H1 (cell line): Measurements from ENCODE around the gene POPDC2. TPM values are rescaled to one million over a fixed set of nuclear protein-coding genes. Genes with fewer than 3 reads are reported as not detected.

Experiments
- CTCF ChIA-PET: fragments of 300-600 bp; sonication (Branson Sonifier 250); formaldehyde crosslinking; loops from one replicate; lab custom pipeline; 2021; ENCODE audit not compliant: partially characterized antibody; lab: Charles Lee
- POLR2A ChIA-PET: fragments of 300-600 bp; sonication (Branson Sonifier 250); formaldehyde crosslinking; loops from one replicate; lab custom pipeline; 2021; ENCODE audit warnings: inconsistent platforms; ENCODE audit not compliant: partially characterized antibody; lab: Charles Lee
- DNase-seq, 2 experiments: peaks; one replicate each; pipeline versions ENCODE4 v3.0.0 to v3.0.0-alpha.2; 2010 to 2022; ENCODE audit warnings: low spot score in 2 of 2, low read depth in 1 of 2, mixed read lengths in 1 of 2
- FAIRE-seq: peaks from 2 replicates; lab custom pipeline; 2011; peaks lifted over from hg19 to GRCh38; lab: Jason Lieb, UNC
- H2AFZ ChIP-seq: 2 replicates; pipeline ENCODE4 v1.8.1; 2012; ENCODE audit warnings: low read length, inconsistent platforms
- H2AK5ac ChIP-seq: 2 replicates; pipeline ENCODE4 v1.6.1; 2013; ENCODE audit warnings: low read depth, low read length
- H2BK120ac ChIP-seq: replicated peaks from 2 replicates; pipeline ENCODE3; 2013; ENCODE audit warnings: low read depth, low read length, inconsistent platforms
- H2BK12ac ChIP-seq: 2 replicates; pipeline ENCODE4 v1.6.1; 2013; ENCODE audit warnings: low read depth, low read length
- H2BK15ac ChIP-seq: 2 replicates; pipeline ENCODE4 v1.6.1; 2013; ENCODE audit warnings: low read length
- H2BK20ac ChIP-seq: 2 replicates; pipeline ENCODE4 v1.6.1; 2013; ENCODE audit warnings: low read length
- H2BK5ac ChIP-seq: 2 replicates; pipeline ENCODE4 v1.6.1; 2013; ENCODE audit warnings: low read depth, low read length
- H3K14ac ChIP-seq: 2 replicates; pipeline ENCODE4 v1.6.1; 2013; ENCODE audit warnings: inconsistent platforms; ENCODE audit not compliant: insufficient read length
- H3K18ac ChIP-seq: 2 replicates; pipeline ENCODE4 v1.6.1; 2013; ENCODE audit warnings: low read length; ENCODE audit errors: extremely low read depth
- H3K23ac ChIP-seq: 2 replicates; pipeline ENCODE4 v1.6.1; 2013; ENCODE audit warnings: inconsistent platforms; ENCODE audit not compliant: insufficient read length
- H3K23me2 ChIP-seq: 2 replicates; pipeline ENCODE4 v1.6.1; 2013; ENCODE audit warnings: low read depth, low read length
- H3K27ac ChIP-seq: 2 replicates; pipeline ENCODE4 v1.6.1; 2011; ENCODE audit warnings: low read depth, low read length, inconsistent platforms
- H3K27me3 ChIP-seq, 4 experiments: replicated peaks in 1 of 4; 1 replicate in 1 of 4; 2 replicates in 3 of 4; pipeline versions ENCODE4 v1.6.1 to v1.8.1; 2011 to 2013; ENCODE audit warnings: low read length in 3 of 4, mild to moderate bottlenecking in 3 of 4, inconsistent platforms in 2 of 4, mixed read lengths in 2 of 4, moderate library complexity in 1 of 4; ENCODE audit not compliant: control insufficient read depth in 3 of 4, insufficient read depth in 3 of 4; ENCODE audit errors: extremely low read depth in 1 of 4
- H3K36me3 ChIP-seq, 4 experiments: 2 replicates each; pipeline versions ENCODE4 v1.6.1 to v1.8.1; 2011 to 2013; ENCODE audit warnings: mild to moderate bottlenecking in 4 of 4, low read length in 3 of 4, moderate library complexity in 2 of 4, control low read depth in 1 of 4, inconsistent platforms in 1 of 4; ENCODE audit not compliant: insufficient read depth in 4 of 4, control insufficient read depth in 2 of 4
- H3K4ac ChIP-seq: replicated peaks from 2 replicates; pipeline ENCODE3; 2013; ENCODE audit warnings: low read length, low read depth, mixed read lengths, inconsistent platforms; ENCODE audit not compliant: insufficient read length
- H3K4me1 ChIP-seq, 4 experiments: replicated peaks in 1 of 4; 1 replicate in 1 of 4; 2 replicates in 3 of 4; pipeline versions ENCODE4 v1.6.1 to v1.8.1; 2011 to 2013; ENCODE audit warnings: low read length in 3 of 4, inconsistent platforms in 2 of 4, mixed read lengths in 1 of 4; ENCODE audit not compliant: insufficient read depth in 4 of 4, control insufficient read depth in 3 of 4
- H3K4me2 ChIP-seq, 2 experiments: 2 replicates each; pipeline versions ENCODE4 v1.6.1 to v1.8.1; 2011 to 2013; ENCODE audit warnings: low read depth in 2 of 2, low read length in 2 of 2, control low read depth in 1 of 2, inconsistent platforms in 1 of 2, mild to moderate bottlenecking in 1 of 2; ENCODE audit not compliant: insufficient read depth in 1 of 2
- H3K4me3 ChIP-seq, 4 experiments: fragments of 200-600, 300-600 bp in 1 of 4; sonication (generic), shearing (Covaris generic), sonication (Bioruptor Twin) in 1 of 4; 2 replicates each; pipeline versions ENCODE4 v1.5.1 to v1.8.1; 2011 to 2016; ENCODE audit warnings: low read length in 4 of 4, low read depth in 3 of 4, control low read depth in 2 of 4, inconsistent platforms in 2 of 4, mild to moderate bottlenecking in 2 of 4, mixed read lengths in 1 of 4, moderate library complexity in 1 of 4; ENCODE audit not compliant: insufficient read depth in 2 of 4; ENCODE audit errors: extremely low read depth in 1 of 4
- H3K56ac ChIP-seq: replicated peaks from 2 replicates; pipeline ENCODE3; 2013; ENCODE audit warnings: low read depth, mild to moderate bottlenecking, mixed read lengths, low read length, inconsistent platforms; ENCODE audit not compliant: insufficient read length
- H3K79me1 ChIP-seq: 2 replicates; pipeline ENCODE4 v1.6.1; 2013; ENCODE audit warnings: low read depth, low read length, control low read depth
- H3K79me2 ChIP-seq, 2 experiments: 2 replicates each; pipeline versions ENCODE4 v1.6.1 to v1.8.1; 2012 to 2013; ENCODE audit warnings: low read length in 2 of 2, mild to moderate bottlenecking in 2 of 2, inconsistent platforms in 1 of 2; ENCODE audit not compliant: insufficient read depth in 2 of 2, control insufficient read depth in 1 of 2
- H3K9ac ChIP-seq, 4 experiments: replicated peaks in 1 of 4; 1 replicate in 1 of 4; 2 replicates in 3 of 4; pipeline versions ENCODE4 v1.6.1 to v1.8.1; 2011 to 2013; ENCODE audit warnings: low read depth in 3 of 4, low read length in 3 of 4, control low read depth in 2 of 4, mild to moderate bottlenecking in 2 of 4, moderate library complexity in 2 of 4, inconsistent platforms in 1 of 4; ENCODE audit errors: extremely low read depth in 1 of 4
- H3K9me3 ChIP-seq, 2 experiments: 2 replicates each; pipeline versions ENCODE4 v1.6.1 to v1.8.1; 2012 to 2013; ENCODE audit warnings: mild to moderate bottlenecking in 2 of 2, moderate library complexity in 2 of 2, control low read depth in 1 of 2, inconsistent platforms in 1 of 2, low read depth in 1 of 2, low read length in 1 of 2, mixed read lengths in 1 of 2; ENCODE audit not compliant: insufficient read depth in 2 of 2
- H4K20me1 ChIP-seq, 2 experiments: replicated peaks in 1 of 2; 2 replicates each; pipeline versions ENCODE3 to v1.8.1; 2011 to 2013; ENCODE audit warnings: inconsistent platforms in 2 of 2, low read length in 2 of 2, mild to moderate bottlenecking in 1 of 2; ENCODE audit not compliant: insufficient read depth in 2 of 2, control insufficient read depth in 1 of 2
- H4K5ac ChIP-seq: 2 replicates; pipeline ENCODE4 v1.6.1; 2013; ENCODE audit warnings: low read length, low read depth, mixed read lengths, inconsistent platforms; ENCODE audit not compliant: insufficient read length
- H4K8ac ChIP-seq: 2 replicates; pipeline ENCODE4 v1.8.0; 2013; ENCODE audit warnings: mild to moderate bottlenecking, moderate library complexity, low read length, inconsistent platforms; ENCODE audit not compliant: insufficient read depth; ENCODE audit errors: extremely low read depth
- H4K91ac ChIP-seq: replicated peaks from 2 replicates; pipeline ENCODE3; 2013; ENCODE audit warnings: low read length, mixed read lengths, inconsistent platforms; ENCODE audit not compliant: insufficient read length
- BACH1 ChIP-seq: IDR thresholded peaks from 2 replicates; pipeline ENCODE4 v1.6.1; 2012; ENCODE audit warnings: low read length, improper control_type of control experiment
- CREB1 ChIP-seq: IDR thresholded peaks from 2 replicates; pipeline ENCODE4 v1.6.1; 2012; ENCODE audit warnings: inconsistent platforms
- EGR1 ChIP-seq: IDR thresholded peaks from 2 replicates; pipeline ENCODE4 v1.6.1; 2011; ENCODE audit warnings: low read depth, low read length, borderline replicate concordance
- GABPA ChIP-seq: IDR thresholded peaks from 2 replicates; pipeline ENCODE4 v1.6.1; 2011; ENCODE audit warnings: mild to moderate bottlenecking, low read length, moderate library complexity, borderline replicate concordance; ENCODE audit not compliant: insufficient read depth
- GTF2F1 ChIP-seq: IDR thresholded peaks from 2 replicates; pipeline ENCODE4 v1.6.1; 2012; ENCODE audit warnings: low read depth, low read length, improper control_type of control experiment, borderline replicate concordance
- HDAC2 ChIP-seq, 2 experiments: fragments of 300-600 bp in 1 of 2; sonication (generic) in 1 of 2; IDR thresholded peaks; 2 replicates each; pipeline ENCODE4 v1.6.1; 2011 to 2012; ENCODE audit warnings: low read depth in 2 of 2, low read length in 2 of 2, mild to moderate bottlenecking in 2 of 2, moderate library complexity in 2 of 2, borderline replicate concordance in 1 of 2, inconsistent platforms in 1 of 2
- PHF8 ChIP-seq: fragments of 200-600 bp; sonication (generic); conservative IDR thresholded peaks from 2 replicates; pipeline ENCODE4 v1.7.1; 2012; ENCODE audit warnings: low read depth, mild to moderate bottlenecking, inconsistent platforms, low read length, moderate library complexity
- RAD21 ChIP-seq, 2 experiments: IDR thresholded peaks in 1 of 2; conservative IDR thresholded peaks in 1 of 2; 2 replicates each; pipeline ENCODE4 v1.6.1; 2011; ENCODE audit warnings: low read depth in 2 of 2, low read length in 2 of 2, improper control_type of control experiment in 1 of 2, inconsistent platforms in 1 of 2, mild to moderate bottlenecking in 1 of 2, moderate library complexity in 1 of 2
- RFX5 ChIP-seq: IDR thresholded peaks from 2 replicates; pipeline ENCODE4 v1.6.1; 2011; ENCODE audit warnings: low read depth, low read length, improper control_type of control experiment, borderline replicate concordance
- SIN3A ChIP-seq, 2 experiments: IDR thresholded peaks in 1 of 2; conservative IDR thresholded peaks in 1 of 2; 2 replicates each; pipeline ENCODE4 v1.6.1; 2011 to 2012; ENCODE audit warnings: low read length in 2 of 2, improper control_type of control experiment in 1 of 2, low read depth in 1 of 2, mild to moderate bottlenecking in 1 of 2
- SP2 ChIP-seq: IDR thresholded peaks from 2 replicates; pipeline ENCODE4 v1.6.1; 2012; ENCODE audit warnings: mild to moderate bottlenecking, low read length, inconsistent platforms
- TCF12 ChIP-seq: IDR thresholded peaks from 2 replicates; pipeline ENCODE4 v1.6.1; 2011; ENCODE audit warnings: low read depth, mild to moderate bottlenecking, low read length
- YY1 ChIP-seq: IDR thresholded peaks from 2 replicates; pipeline ENCODE4 v1.6.1; 2011; ENCODE audit warnings: low read depth, mild to moderate bottlenecking, low read length
- ZNF274 ChIP-seq: IDR thresholded peaks from 2 replicates; pipeline ENCODE4 v1.7.0; 2012; ENCODE audit warnings: low read length, borderline replicate concordance; ENCODE audit errors: extremely low read depth
- WGBS, 2 experiments: shearing (Covaris generic) in 1 of 2; methylation state at CpG; one replicate each; pipeline versions ENCODE4 v1.1.6 to v1.1.7; 2013 to 2015; ENCODE audit warnings: low lambda C conversion rate in 2 of 2, mixed read lengths in 2 of 2, inconsistent platforms in 1 of 2, low coverage in 1 of 2, missing lambda C conversion rate in 1 of 2; ENCODE audit not compliant: insufficient replicate concordance in 2 of 2, insufficient coverage in 1 of 2, insufficient read length in 1 of 2; ENCODE audit errors: extremely low coverage in 1 of 2, missing lambda C conversion rate in 1 of 2; 5-methylcytosine and 5-hydroxymethylcytosine counted together
- polyA plus RNA-seq, 7 experiments: library from polyadenylated mRNA; depleted of rRNA in 3 of 7; stranded (reverse) in 5 of 7; unstranded in 2 of 7; fragments of >200 nt in 5 of 7; fragments of 200-250 nt in 2 of 7; gene quantifications; 1 replicate in 5 of 7; 2 replicates in 1 of 7; 4 replicates in 1 of 7; pipeline versions ENCODE4 v1.2.1 to v1.2.3, GENCODE V29; 2011 to 2013; ENCODE audit warnings: missing spikeins in 2 of 7, mixed read lengths in 2 of 7
- total RNA-seq: library from RNA; stranded (reverse); fragmentation: NEBNext Ultra II Directional; extraction: Animal tissue kit (Norgen Biotek cat#: 25700); gene quantifications from 2 replicates; pipeline ENCODE4 v1.2.1, GENCODE V29; 2021

The POPDC2 gene
- total and polyA plus RNA-seq, 2 of the 8 experiments (the other 6 are each of a cell fraction or from before 2014, with no cell fraction given), result 0.65 to 1.1 TPM

DNA sequence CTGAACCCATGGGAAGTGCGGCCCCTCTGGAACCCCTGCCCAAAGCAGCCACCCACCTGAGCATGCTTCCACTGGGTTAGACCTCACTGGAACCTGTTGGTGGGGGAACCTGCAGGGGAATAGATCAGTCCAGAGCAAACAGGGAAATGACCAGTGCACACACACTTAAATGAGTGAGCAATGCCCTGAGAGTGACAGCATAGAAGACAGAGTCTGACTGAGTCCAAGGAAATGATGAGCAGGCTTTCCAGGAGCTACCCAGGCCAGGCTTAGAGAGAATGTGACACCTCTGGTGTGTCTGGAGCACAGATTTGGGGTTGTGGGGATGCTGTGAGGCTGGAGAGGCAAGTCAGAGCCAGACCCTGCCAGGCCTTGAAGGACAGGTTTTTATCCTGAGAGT, 34.2 kb downstream of the POPDC2 start:
- Histone ChIP-seq H4K8ac (no peak overlapping the region), H3K79me1 (no peaks in the 10 kb centered on the region), H3K18ac (no peak overlapping the region), H2BK12ac (no peak overlapping the region), H3K4me1 (peaks cover 0 to 6% (median 1%) of the 10 kb centered on the region in 4 experiments; a peak in 2 of 7 replicates), H3K4ac (no peak overlapping the region), H4K20me1 (no peaks in the 10 kb centered on the region), H3K9ac (no peak overlapping the region), H3K79me2 (no peaks in the 10 kb centered on the region), H3K23me2 (no peaks in the 10 kb centered on the region), H2BK15ac (no peak overlapping the region), H3K27me3 (no peaks in the 10 kb centered on the region), H2BK120ac (no peak overlapping the region), H3K4me3 (no peak overlapping the region), H3K14ac (no peak overlapping the region), H2BK5ac (no peak overlapping the region), H2BK20ac (no peak overlapping the region), H3K9me3 (no peaks in the 10 kb centered on the region), H2AK5ac (no peak overlapping the region), H4K5ac (no peak overlapping the region), H3K4me2 (no peak overlapping the region), H2AFZ (0 out of 2 replicates have a peak overlapping the region, but pooled peaks have one; percentile 58), H3K56ac (no peak overlapping the region), H4K91ac (no peak overlapping the region), H3K23ac (no peak overlapping the region), H3K27ac (no peak overlapping the region), H3K36me3 (no peaks in the 10 kb centered on the region)
- POLR2A ChIA-PET, result interaction anchor here (1.1 kb wide), 1 partner anchor 29 kb away, joined by 3 read pairs; no protein-coding TSS in a partner anchor
- no peak for DNase-seq
- WGBS, 2 experiments, result 91% methylated on average over 1 of the region's 1 CpG; no CpG with 5 or more reads in 1 of the 2 experiments
- CTCF ChIA-PET, result interaction anchor here (1.6 kb wide), 1 partner anchor 182 kb away, joined by 3 read pairs; no protein-coding TSS in a partner anchor
- FAIRE-seq, result no peak
- TF ChIP-seq RFX5, result no peak
- no peak for TF ChIP-seq TCF12
- no peak for TF ChIP-seq SIN3A (conservative IDR thresholded peaks at IDR 0.05 in 1 of 2, IDR thresholded peaks at IDR 0.05 in 1 of 2; ENCODE audit: low read depth in 1 of 2, low read length in 2 of 2)
- TF ChIP-seq GTF2F1, result no peak
- TF ChIP-seq CREB1, result no peak
- no peak for TF ChIP-seq BACH1
- no peak for TF ChIP-seq EGR1
- TF ChIP-seq ZNF274, result no peak
- TF ChIP-seq PHF8, result no peak
- no peak for TF ChIP-seq YY1
- no peak for TF ChIP-seq SP2
- TF ChIP-seq GABPA, result no peak
- no peak for TF ChIP-seq RAD21 (IDR thresholded peaks at IDR 0.05 in 1 of 2, conservative IDR thresholded peaks at IDR 0.05 in 1 of 2; ENCODE audit: low read depth in 2 of 2, low read length in 2 of 2)
- TF ChIP-seq HDAC2 (IDR thresholded peaks at IDR 0.05; ENCODE audit: borderline replicate concordance in 1 of 2, low read depth in 2 of 2, low read length in 2 of 2), result no peak
